Subcutaneous abdominal adipose tissue (tissue), 5 donors: Measurements from ENCODE around the gene MEA1.

Source experiments
- H3K27ac ChIP-seq: one replicate; pipeline ENCODE4 v1.7.0; 2013; ENCODE audit warnings: low read depth, mild to moderate bottlenecking, inconsistent platforms, low read length, moderate library complexity
- H3K27me3 ChIP-seq, 5 donors: one replicate each; pipeline ENCODE4 v1.7.0; 2013; ENCODE audit warnings: low read length in 5 of 5, inconsistent platforms in 1 of 5; ENCODE audit not compliant: control insufficient read depth in 5 of 5, insufficient read depth in 4 of 5
- H3K36me3 ChIP-seq, 5 donors: one replicate each; pipeline ENCODE4 v1.7.0; 2013; ENCODE audit warnings: low read length in 5 of 5; ENCODE audit not compliant: control insufficient read depth in 5 of 5, insufficient read depth in 5 of 5
- H3K4me1 ChIP-seq, 5 donors: one replicate each; pipeline ENCODE4 v1.7.0; 2013; ENCODE audit warnings: low read length in 5 of 5, mild to moderate bottlenecking in 3 of 5, moderate library complexity in 1 of 5; ENCODE audit not compliant: control insufficient read depth in 5 of 5, insufficient read depth in 5 of 5
- H3K4me3 ChIP-seq, 5 donors: one replicate each; pipeline ENCODE4 v1.7.0; 2013; ENCODE audit warnings: low read length in 5 of 5, low read depth in 1 of 5
- H3K9ac ChIP-seq, 5 donors: one replicate each; pipeline ENCODE4 v1.7.0; 2013; ENCODE audit warnings: low read length in 5 of 5, mild to moderate bottlenecking in 4 of 5, moderate library complexity in 3 of 5
- H3K9me3 ChIP-seq, 5 donors: one replicate each; pipeline ENCODE4 v1.7.0; 2013; ENCODE audit warnings: low read length in 5 of 5; ENCODE audit not compliant: control insufficient read depth in 5 of 5
- donor health status: healthy.
- donor health status: healthy.
- donor health status: healthy.
- donor health status: healthy.
- donor health status: healthy.

Gene MEA1

GRCh38 chr6:42993445-42993844 is 20.3 kb downstream of the MEA1 start:
- Histone ChIP-seq H3K27me3 (no peaks in the 10 kb centered on the region), H3K36me3 (peaks cover 0 to 27% (median 24%) of the 10 kb centered on the region in 5 donors), H3K9me3 (no peaks in the 10 kb centered on the region), H3K4me1 (peaks cover 2 to 14% (median 7%) of the 10 kb centered on the region in 5 donors), H3K9ac (no peak overlapping the region), H3K27ac (no peak overlapping the region), H3K4me3 (no peak overlapping the region)

DNA sequence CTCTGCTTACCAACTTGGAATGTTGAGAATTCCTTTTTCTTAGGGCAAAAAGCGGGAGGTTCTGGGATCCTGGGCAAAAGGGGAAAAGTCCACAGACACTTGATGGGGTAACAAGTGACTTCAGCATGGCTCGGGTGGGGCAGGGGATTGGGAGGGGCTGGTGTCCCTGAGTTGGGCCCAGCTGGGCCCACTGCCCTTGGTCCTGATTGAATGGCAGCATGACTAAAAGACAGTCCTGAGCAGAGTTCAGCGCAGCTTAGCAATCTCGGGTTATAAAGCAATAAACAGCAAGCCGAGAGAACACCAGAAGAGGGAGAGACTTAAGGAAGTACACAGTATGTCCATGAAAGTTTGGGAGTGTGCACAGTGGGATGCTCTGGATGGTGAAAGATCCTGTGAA is 23.8 kb downstream of the MEA1 start:
- Histone ChIP-seq H3K9me3 (no peaks in the 10 kb centered on the region), H3K27me3 (no peaks in the 10 kb centered on the region), H3K36me3 (peaks cover 0 to 32% (median 24%) of the 10 kb centered on the region in 5 donors), H3K4me3 (no peak overlapping the region), H3K27ac (no peak overlapping the region), H3K4me1 (peaks cover 9 to 49% (median 38%) of the 10 kb centered on the region in 5 donors), H3K9ac (no peak overlapping the region)

- no peak overlapping the region for H3K4me3 ChIP-seq
- no peak overlapping the region for H3K27ac ChIP-seq
- H3K4me1 ChIP-seq, result peaks cover 15 to 56% (median 44%) of the 10 kb centered on the region in 5 donors
- no peaks in the 10 kb centered on the region for H3K27me3 ChIP-seq
- no peak overlapping the region for H3K9ac ChIP-seq
- peaks cover 0 to 32% (median 24%) of the 10 kb centered on the region in 5 donors for H3K36me3 ChIP-seq
- no peaks in the 10 kb centered on the region for H3K9me3 ChIP-seq
Observed at GRCh38 chr6:42988486-42989020, 25.2 kb downstream of the MEA1 start.

DNA sequence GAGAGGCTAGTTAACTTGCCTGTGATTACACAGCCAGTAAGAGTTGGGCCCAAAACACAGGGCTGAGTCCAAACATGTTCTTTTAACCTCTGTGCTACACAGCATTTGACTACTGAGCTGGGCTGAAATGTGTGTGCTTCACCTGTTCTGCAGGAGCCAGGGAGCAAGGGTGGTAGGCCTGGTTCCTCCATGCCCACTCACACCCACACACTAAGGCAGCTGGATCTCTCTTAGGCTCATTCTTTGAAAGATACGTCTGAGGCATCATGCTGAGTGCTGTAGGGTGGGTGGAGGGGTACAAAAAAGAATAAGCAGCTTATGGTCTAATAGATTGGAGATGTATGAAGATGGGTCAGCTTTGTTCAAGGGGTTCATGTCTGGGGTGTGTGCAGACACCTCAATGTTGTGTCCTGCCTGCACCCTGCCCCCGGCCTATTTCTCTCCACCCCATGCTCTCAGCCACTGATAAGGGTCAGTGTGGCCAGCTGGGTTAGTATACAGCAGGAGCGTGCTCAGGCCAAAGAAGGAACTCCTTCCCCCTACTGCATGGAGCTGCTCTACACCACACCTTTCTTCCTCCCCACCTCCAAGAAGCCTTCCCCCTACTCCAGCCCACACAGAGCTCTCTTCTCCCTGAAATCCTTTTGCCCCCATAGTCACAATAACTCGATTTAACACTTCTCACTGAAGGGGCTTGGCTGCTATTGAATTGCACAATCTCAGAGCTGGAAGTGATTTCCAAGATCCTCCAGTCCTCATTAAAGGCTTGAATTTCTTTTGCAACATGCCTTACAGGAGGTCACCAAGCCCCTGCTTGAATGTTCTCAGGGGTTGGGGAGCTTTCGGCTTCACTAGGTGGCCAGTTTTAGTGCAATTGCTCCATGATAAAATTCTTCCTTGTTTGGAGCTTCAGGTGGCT is 26.0 kb downstream of the MEA1 start:
- no peak overlapping the region for H3K4me3 ChIP-seq
- no peaks in the 10 kb centered on the region for H3K27me3 ChIP-seq
- peak overlapping the region in 1 of 5 donors; percentile 46 for H3K9ac ChIP-seq
- peaks cover 0 to 32% (median 24%) of the 10 kb centered on the region in 5 donors for H3K36me3 ChIP-seq
- peaks cover 15 to 57% (median 46%) of the 10 kb centered on the region in 5 donors for H3K4me1 ChIP-seq
- H3K9me3 ChIP-seq, result no peaks in the 10 kb centered on the region
- no peak overlapping the region for H3K27ac ChIP-seq

GRCh38 chr6:42984924-42985475 is 28.7 kb downstream of the MEA1 start:
- peaks cover 15 to 58% (median 46%) of the 10 kb centered on the region in 5 donors for H3K4me1 ChIP-seq

DNA sequence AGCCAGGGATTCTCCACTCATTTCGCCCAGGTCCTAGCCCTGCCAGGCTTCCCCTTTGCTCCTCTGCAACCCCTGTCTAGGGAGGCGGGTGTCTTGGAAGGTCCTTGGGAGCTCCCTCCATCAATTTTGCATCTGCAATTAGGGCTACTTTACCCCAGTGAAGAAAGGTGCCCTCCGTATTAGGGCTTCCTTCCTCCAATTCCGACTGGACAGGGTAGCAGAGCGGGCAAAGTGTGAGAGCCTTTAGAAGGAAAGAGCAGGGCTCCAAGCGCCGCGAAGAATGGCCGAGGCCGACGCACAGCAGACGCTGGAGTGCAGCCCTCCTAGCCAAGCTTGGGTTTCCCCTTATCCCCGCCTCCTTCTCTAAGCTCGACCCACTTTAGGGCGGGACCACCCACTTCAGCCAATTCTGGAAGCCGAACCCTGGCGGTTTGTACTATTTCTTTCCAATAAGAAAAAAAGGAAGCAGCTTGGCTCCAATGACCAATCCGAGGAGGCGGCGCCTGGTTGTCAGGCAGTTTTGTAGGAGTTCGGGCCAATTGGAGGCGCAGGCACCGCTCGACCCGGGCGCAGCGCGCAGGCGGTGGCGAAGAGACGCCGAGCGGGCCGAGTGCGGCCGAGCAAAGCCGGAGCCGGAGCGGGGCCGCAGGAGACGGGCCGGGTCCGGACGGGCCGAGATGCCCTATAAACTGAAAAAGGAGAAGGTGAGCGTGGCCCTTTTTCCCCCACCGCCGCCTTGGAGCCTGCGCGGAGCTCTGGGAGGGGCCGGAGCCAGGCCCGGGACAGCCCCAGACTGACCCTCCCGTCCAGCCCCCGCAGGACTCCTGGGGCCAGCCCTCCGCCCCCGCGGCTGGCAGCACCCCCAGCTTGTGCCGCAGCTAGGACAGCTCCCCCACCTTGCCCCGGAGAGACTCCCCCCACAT is 29.5 kb downstream of the MEA1 start, which contains the start of gene PPP2R5D:
TSS of gene PPP2R5D (plus strand) at position 570 of the 923 bp plus-strand sequence. CDS start at position 678, 108 bp downstream.
- Histone ChIP-seq H3K36me3 (peaks cover 0 to 10% (median 3%) of the 10 kb centered on the region in 5 donors), H3K9me3 (no peaks in the 10 kb centered on the region), H3K4me3 (peak within 1 kb of the TSS; percentile 72 to 86 (median 85)), H3K4me1 (peaks cover 17 to 59% (median 54%) of the 10 kb centered on the region in 5 donors), H3K9ac (peak within 1 kb of the TSS in 4 of 5 donors; percentile 77 to 86 (median 84)), H3K27ac (peak within 1 kb of the TSS; percentile 88), H3K27me3 (no peaks in the 10 kb centered on the region)

More at GRCh38 chr6:42984924-42985475, 28.7 kb downstream of the MEA1 start:
- H3K27ac ChIP-seq, result peak overlapping the region; percentile 88
- H3K27me3 ChIP-seq, result no peaks in the 10 kb centered on the region
- H3K9ac ChIP-seq, result peak overlapping the region in 4 of 5 donors; percentile 77 to 85 (median 80)
- H3K4me3 ChIP-seq, result peak overlapping the region; percentile 67 to 86 (median 77)
- no peaks in the 10 kb centered on the region for H3K9me3 ChIP-seq
- peaks cover 0 to 17% (median 10%) of the 10 kb centered on the region in 5 donors for H3K36me3 ChIP-seq

GRCh38 chr6:42981836-42982235 is 31.9 kb downstream of the MEA1 start:
- Histone ChIP-seq H3K4me1 (peaks cover 15 to 52% (median 45%) of the 10 kb centered on the region in 5 donors), H3K27me3 (no peaks in the 10 kb centered on the region), H3K36me3 (no peaks in the 10 kb centered on the region), H3K9ac (no peak overlapping the region), H3K27ac (no peak overlapping the region), H3K4me3 (no peak overlapping the region), H3K9me3 (no peaks in the 10 kb centered on the region)

DNA sequence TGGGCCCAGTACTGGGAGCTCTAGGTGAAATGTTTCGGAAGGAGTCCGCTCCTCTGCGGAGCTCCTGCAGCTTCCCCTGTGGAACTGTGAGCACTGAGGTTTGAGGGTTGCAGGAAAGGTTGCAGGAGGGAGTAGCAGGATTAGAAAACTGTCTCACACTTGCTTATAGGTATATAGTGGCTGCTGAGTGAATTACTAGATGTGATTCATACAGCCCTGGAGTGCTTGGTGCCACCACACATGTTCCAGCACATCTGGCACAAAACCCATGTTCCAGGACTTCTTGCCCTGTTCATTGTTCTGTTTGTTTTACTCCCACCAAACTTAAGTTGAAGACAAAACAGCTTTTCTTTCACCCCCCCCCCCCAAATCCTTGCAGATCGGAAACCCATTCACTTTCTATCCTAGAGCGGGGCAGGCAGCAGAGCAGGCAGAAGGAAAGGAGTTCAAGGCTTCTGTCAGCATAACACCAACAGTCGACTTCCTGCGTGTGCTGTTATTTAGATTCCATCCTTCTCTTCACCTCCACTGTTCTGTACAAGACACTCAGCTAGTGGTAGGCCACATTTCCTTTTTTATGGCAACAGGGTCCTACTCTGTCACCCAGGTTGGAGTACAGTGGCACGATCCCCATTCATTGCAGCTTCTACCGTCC is 34.1 kb downstream of the MEA1 start:
- H3K27me3 ChIP-seq, result no peaks in the 10 kb centered on the region
- peak overlapping the region; percentile 71 for H3K27ac ChIP-seq
- H3K4me1 ChIP-seq, result peaks cover 8 to 34% (median 27%) of the 10 kb centered on the region in 5 donors
- H3K36me3 ChIP-seq, result peaks cover 0 to 4% (median 2%) of the 10 kb centered on the region in 5 donors
- no peaks in the 10 kb centered on the region for H3K9me3 ChIP-seq
- H3K4me3 ChIP-seq, result peak overlapping the region; percentile 82 to 97 (median 86)
- peak overlapping the region; percentile 2 to 96 (median 88) for H3K9ac ChIP-seq
